SK-N-SH (cell line): ENCODE results near the gene AMDHD2. TPM values are rescaled to one million over a fixed set of nuclear protein-coding genes. Genes with fewer than 3 reads are reported as not detected.

Experiments
- CTCF ChIA-PET: fragments of 300-600, 350-600 bp; formaldehyde crosslinking; extraction: SDS; loops from one replicate; lab custom pipeline; 2021; lab: Yijun Ruan, JAX
- POLR2A ChIA-PET: fragments of 350-600 bp; sonication (Branson Sonifier 250); formaldehyde crosslinking; extraction: SDS; loops from one replicate; lab custom pipeline; 2020; ENCODE audit warnings: antibody characterized with exemption, inconsistent platforms; lab: Yijun Ruan, JAX
- DNase-seq: peaks from one replicate; pipeline ENCODE4 v3.0.0; 2012
- H2AFZ ChIP-seq: fragments of 200-600 bp; sonication (generic); 2 replicates; pipeline ENCODE4 v1.8.1; 2016; ENCODE audit warnings: antibody characterized with exemption, mild to moderate bottlenecking, low read depth
- H3F3A ChIP-seq: fragments of 200-600 bp; sonication (generic); replicated peaks from 2 replicates; pipeline ENCODE3; 2016; ENCODE audit warnings: antibody characterized with exemption, mild to moderate bottlenecking; ENCODE audit not compliant: insufficient read depth
- H3K27ac ChIP-seq, 2 experiments: fragments of 200-500 bp in 1 of 2; fragments of 200-600 bp in 1 of 2; sonication (Bioruptor generic) in 1 of 2; sonication (generic), shearing (Covaris generic) in 1 of 2; 2 replicates each; pipeline versions ENCODE4 v1.5.1 to v1.6.1; 2014 to 2016; ENCODE audit warnings: low read depth in 2 of 2, inconsistent platforms in 1 of 2, low read length in 1 of 2, mild to moderate bottlenecking in 1 of 2, mixed read lengths in 1 of 2
- H3K27me3 ChIP-seq: fragments of 200-600 bp; sonication (generic), shearing (Covaris generic); 2 replicates; pipeline ENCODE4 v1.6.1; 2016; ENCODE audit warnings: mixed run types; ENCODE audit not compliant: insufficient read depth
- H3K36me3 ChIP-seq, 2 experiments: fragments of 200-500 bp in 1 of 2; fragments of 200-600 bp in 1 of 2; sonication (Bioruptor generic) in 1 of 2; sonication (generic) in 1 of 2; replicated peaks in 1 of 2; 2 replicates each; pipeline versions ENCODE3 to v1.5.1; 2014 to 2016; ENCODE audit warnings: low read length in 1 of 2, mild to moderate bottlenecking in 1 of 2; ENCODE audit not compliant: insufficient read depth in 2 of 2, control insufficient read depth in 1 of 2
- H3K4me1 ChIP-seq, 2 experiments: fragments of 200-500 bp in 1 of 2; fragments of 200-600 bp in 1 of 2; sonication (Bioruptor generic) in 1 of 2; sonication (generic), shearing (Covaris generic) in 1 of 2; 2 replicates each; pipeline versions ENCODE4 v1.5.1 to v1.6.1; 2014 to 2016; ENCODE audit warnings: low read depth in 1 of 2, low read length in 1 of 2, mixed run types in 1 of 2; ENCODE audit not compliant: insufficient read depth in 2 of 2, control insufficient read depth in 1 of 2
- H3K4me2 ChIP-seq: fragments of 200-600 bp; sonication (generic), shearing (Covaris generic); 2 replicates; pipeline ENCODE4 v1.6.1; 2017; ENCODE audit warnings: mixed run types
- H3K4me3 ChIP-seq, 2 experiments: fragments of 200-500 bp in 1 of 2; fragments of 200-600 bp in 1 of 2; sonication (Bioruptor generic) in 1 of 2; sonication (generic), shearing (Covaris generic) in 1 of 2; 2 replicates each; pipeline versions ENCODE4 v1.5.1 to v1.8.1; 2014 to 2016; ENCODE audit warnings: low read depth in 2 of 2, inconsistent platforms in 1 of 2, low read length in 1 of 2, mild to moderate bottlenecking in 1 of 2, mixed read lengths in 1 of 2, moderate library complexity in 1 of 2
- H3K79me2 ChIP-seq: fragments of 200-600 bp; sonication (generic); 2 replicates; pipeline ENCODE4 v1.8.1; 2017; ENCODE audit warnings: mild to moderate bottlenecking; ENCODE audit not compliant: insufficient read depth
- H3K9ac ChIP-seq: fragments of 200-600 bp; sonication (generic); 2 replicates; pipeline ENCODE4 v1.6.1; 2017; ENCODE audit warnings: mixed run types
- H3K9me2 ChIP-seq: fragments of 200-600 bp; sonication (generic); 2 replicates; pipeline ENCODE4 v1.6.1; 2017; ENCODE audit warnings: mixed run types
- H3K9me3 ChIP-seq: fragments of 200-600 bp; sonication (generic); 2 replicates; pipeline ENCODE4 v1.6.1; 2017; ENCODE audit warnings: mixed run types, mild to moderate bottlenecking, moderate library complexity
- H4K20me1 ChIP-seq: fragments of 200-600 bp; sonication (generic); 2 replicates; pipeline ENCODE4 v1.6.1; 2017; ENCODE audit warnings: mild to moderate bottlenecking, mixed run types; ENCODE audit not compliant: insufficient read depth
- ELF1 ChIP-seq: IDR thresholded peaks from 2 replicates; pipeline ENCODE4 v1.4.0; 2012
- EP300 ChIP-seq, 2 experiments: IDR thresholded peaks; 2 replicates each; pipeline versions ENCODE4 v1.4.0 to v1.6.1; 2012; ENCODE audit warnings: borderline replicate concordance in 1 of 2, low read depth in 1 of 2, low read length in 1 of 2
- EZH2phosphoT487 ChIP-seq: fragments of 200-600 bp; sonication (generic); IDR thresholded peaks from 2 replicates; pipeline ENCODE4 v1.6.1; 2017; ENCODE audit warnings: low read depth, mixed run types, mild to moderate bottlenecking, antibody characterized with exemption, moderate library complexity, borderline replicate concordance
- GATA2 ChIP-seq: sonication (generic); formaldehyde crosslinking; IDR thresholded peaks from 2 replicates; pipeline ENCODE4 v1.5.0; 2020; ENCODE audit warnings: mild to moderate bottlenecking, missing genetic modification reagents
- IRF3 ChIP-seq: fragments of 150-350 bp; IDR thresholded peaks from 2 replicates; pipeline ENCODE4 v1.6.1; 2016; ENCODE audit warnings: mild to moderate bottlenecking, low read depth, low read length
- MAX ChIP-seq: IDR thresholded peaks from 2 replicates; pipeline ENCODE4 v1.4.0; 2012; ENCODE audit warnings: low read depth
- NFIC ChIP-seq: IDR thresholded peaks from 2 replicates; pipeline ENCODE4 v1.4.0; 2012; ENCODE audit warnings: borderline replicate concordance
- RAD21 ChIP-seq: IDR thresholded peaks from 2 replicates; pipeline ENCODE4 v1.6.1; 2012; ENCODE audit warnings: mild to moderate bottlenecking, low read length
- RCOR1 ChIP-seq: fragments of 150-350 bp; IDR thresholded peaks from 2 replicates; pipeline ENCODE4 v1.6.1; 2017; ENCODE audit warnings: antibody characterized with exemption, low read length
- REST ChIP-seq: IDR thresholded peaks from 2 replicates; pipeline ENCODE4 v1.6.1; 2012; ENCODE audit warnings: mild to moderate bottlenecking, low read depth, low read length, moderate library complexity
- RXRA ChIP-seq: IDR thresholded peaks from 2 replicates; pipeline ENCODE4 v1.4.0; 2012; ENCODE audit warnings: low read depth, mild to moderate bottlenecking, borderline replicate concordance
- SIN3A ChIP-seq: IDR thresholded peaks from 2 replicates; pipeline ENCODE4 v1.6.1; 2012; ENCODE audit warnings: low read depth, mild to moderate bottlenecking, low read length, moderate library complexity, borderline replicate concordance
- TAF1 ChIP-seq: IDR thresholded peaks from 2 replicates; pipeline ENCODE4 v1.6.1; 2012; ENCODE audit warnings: low read depth, mild to moderate bottlenecking, low read length, moderate library complexity, borderline replicate concordance
- TCF12 ChIP-seq: IDR thresholded peaks from 2 replicates; pipeline ENCODE4 v1.4.0; 2012
- USF1 ChIP-seq: IDR thresholded peaks from 2 replicates; pipeline ENCODE4 v1.4.0; 2012; ENCODE audit warnings: low read depth, borderline replicate concordance
- YY1 ChIP-seq: IDR thresholded peaks from 2 replicates; pipeline ENCODE4 v1.4.0; 2012; ENCODE audit warnings: low read depth, mild to moderate bottlenecking
- ZBTB33 ChIP-seq: IDR thresholded peaks from 2 replicates; pipeline ENCODE4 v1.4.0; 2012; ENCODE audit warnings: low read depth, borderline replicate concordance
- WGBS: methylation state at CpG from one replicate; pipeline ENCODE4 v1.1.6; 2017; ENCODE audit warnings: low lambda C conversion rate; 5-methylcytosine and 5-hydroxymethylcytosine counted together
- polyA plus RNA-seq, 3 experiments: library from polyadenylated mRNA; depleted of rRNA; stranded (reverse); fragments of >200 nt; gene quantifications; 2 replicates each; pipeline ENCODE4 v1.2.3, GENCODE V29; 2012

Gene AMDHD2
- polyA plus RNA-seq, 1 of the 3 experiments (the other 2 are of a cell fraction) = 38.1 TPM

GRCh38 chr16:2489581-2489980, 30.6 kb upstream of the AMDHD2 start:
- Histone ChIP-seq H3K9ac (no peak overlapping the region), H3K4me2 (no peak overlapping the region), H3K4me1 (peaks cover 0 to 15% of the 10 kb centered on the region in 2 experiments; a peak in 1 of 4 replicates), H3K9me3 (no peaks in the 10 kb centered on the region), H2AFZ (no peak overlapping the region), H3K79me2 (no peaks in the 10 kb centered on the region)
- ChIA-PET POLR2A (no interaction called here), CTCF (interaction anchor here (1.0 to 12.7 kb wide), 2 partner anchors 11 to 15 kb away, joined by 3 to 95 read pairs; partner anchors contain the start of gene TBC1D24)
- TF ChIP-seq GATA2 = no peak
- no peak for TF ChIP-seq TAF1
- no peak for TF ChIP-seq MAX
- TF ChIP-seq EP300 (IDR thresholded peaks at IDR 0.05; ENCODE audit: borderline replicate concordance in 1 of 2, low read depth in 1 of 2, low read length in 1 of 2) = no peak
- TF ChIP-seq EZH2phosphoT487 = no peak
- no peak for TF ChIP-seq YY1
- no peak for TF ChIP-seq NFIC
- TF ChIP-seq, all 33 proteins: peak for 0
- H3F3A ChIP-seq = no peaks in the 10 kb centered on the region
- no peak overlapping the region for H3K4me3 ChIP-seq
- H3K27ac ChIP-seq = no peak overlapping the region
- WGBS = 94% methylated on average over 8 of the region's 16 CpGs
- no peak for DNase-seq
- H3K27me3 ChIP-seq = no peaks in the 10 kb centered on the region
- H3K36me3 ChIP-seq = no peaks in the 10 kb centered on the region
- no peaks in the 10 kb centered on the region for H3K9me2 ChIP-seq
- no peaks in the 10 kb centered on the region for H4K20me1 ChIP-seq

- Histone ChIP-seq H3F3A (no peaks in the 10 kb centered on the region), H3K36me3 (no peaks in the 10 kb centered on the region), H3K79me2 (no peaks in the 10 kb centered on the region), H3K9me2 (no peaks in the 10 kb centered on the region), H3K4me2 (no peak overlapping the region), H4K20me1 (no peaks in the 10 kb centered on the region), H3K9me3 (no peaks in the 10 kb centered on the region), H3K27ac (no peak overlapping the region), H3K27me3 (no peaks in the 10 kb centered on the region), H2AFZ (no peak overlapping the region), H3K4me1 (peaks cover 0 to 7% of the 10 kb centered on the region in 2 experiments; a peak in 1 of 4 replicates), H3K9ac (no peak overlapping the region), H3K4me3 (no peak overlapping the region)
- POLR2A ChIA-PET = no interaction called here
- 97% methylated on average over 10 of the region's 23 CpGs for WGBS
- CTCF ChIA-PET = interaction anchor here (0.8 to 12.7 kb wide), 2 partner anchors 9 to 10 kb away, joined by 3 to 95 read pairs; no protein-coding TSS in a partner anchor
- no peak for DNase-seq
- TF ChIP-seq TCF12 = no peak
- TF ChIP-seq RAD21 = no peak
- TF ChIP-seq IRF3 = no peak
- TF ChIP-seq RCOR1 = no peak
- TF ChIP-seq ZBTB33 = no peak
- no peak for TF ChIP-seq SIN3A
- no peak for TF ChIP-seq USF1
- no peak for TF ChIP-seq EZH2phosphoT487
- TF ChIP-seq RXRA = no peak
- TF ChIP-seq EP300 (IDR thresholded peaks at IDR 0.05; ENCODE audit: borderline replicate concordance in 1 of 2, low read depth in 1 of 2, low read length in 1 of 2) = no peak
- TF ChIP-seq MAX = no peak
- TF ChIP-seq ELF1 = no peak
- TF ChIP-seq REST = no peak
Observed at GRCh38 chr16:2490190-2491105, 29.7 kb upstream of the AMDHD2 start.
